Aorta (tissue), 5 donors: Measurements from ENCODE around the gene AP1S2. TPM values are rescaled to one million over a fixed set of nuclear protein-coding genes. Genes with fewer than 3 reads are reported as not detected.
"Not testable (repeated sequence)": the region's sequence is repeated elsewhere in the genome, so short reads cannot be mapped to it uniquely, and the experiment has no call there.

Experiments
- ATAC-seq: fragments of 200-7000 bp; cut with Tn5 transposase; one replicate; pipeline ENCODE4 v1.9.1; 2022; ENCODE audit warnings: moderate library complexity; ENCODE audit not compliant: low FRiP score
- DNase-seq, 2 donors: peaks; one replicate each; pipeline ENCODE4 v3.0.0-alpha.2; 2020
- H3K27ac ChIP-seq, 2 donors: one replicate each; pipeline ENCODE4 v1.5.1; 2013; ENCODE audit warnings: low read length in 2 of 2, mild to moderate bottlenecking in 2 of 2, moderate library complexity in 2 of 2, control low read depth in 1 of 2, inconsistent platforms in 1 of 2, low read depth in 1 of 2
- H3K27me3 ChIP-seq, 2 donors: one replicate each; pipeline ENCODE4 v1.6.1; 2013; ENCODE audit warnings: control low read depth in 1 of 2, low read length in 1 of 2, mild to moderate bottlenecking in 1 of 2, moderate library complexity in 1 of 2; ENCODE audit not compliant: insufficient read depth in 2 of 2, control insufficient read depth in 1 of 2
- H3K36me3 ChIP-seq, 2 donors: one replicate each; pipeline ENCODE4 v1.6.1; 2013; ENCODE audit warnings: control low read depth in 1 of 2, low read length in 1 of 2, mild to moderate bottlenecking in 1 of 2; ENCODE audit not compliant: insufficient read depth in 2 of 2, control insufficient read depth in 1 of 2
- H3K4me1 ChIP-seq, 2 donors: one replicate each; pipeline ENCODE4 v1.6.1; 2013; ENCODE audit warnings: low read length in 2 of 2, control low read depth in 1 of 2, mild to moderate bottlenecking in 1 of 2, moderate library complexity in 1 of 2; ENCODE audit not compliant: insufficient read depth in 2 of 2, control insufficient read depth in 1 of 2
- H3K4me3 ChIP-seq, 2 donors: one replicate each; pipeline ENCODE4 v1.5.1; 2013; ENCODE audit warnings: low read length in 2 of 2, control low read depth in 1 of 2, mild to moderate bottlenecking in 1 of 2
- H3K9me3 ChIP-seq: one replicate; pipeline ENCODE4 v1.6.1; 2013; ENCODE audit warnings: mild to moderate bottlenecking, low read length; ENCODE audit not compliant: control insufficient read depth
- WGBS, 2 donors: extraction: QIAGEN DNeasy Blood & Tissue Kit; methylation state at CpG; one replicate each; pipeline ENCODE4 v1.1.7; 2013; 5-methylcytosine and 5-hydroxymethylcytosine counted together
- intact Hi-C, 2 donors: fragments of 100-400 bp; cut with DNase I; formaldehyde crosslinking; loops; one replicate each; pipeline versions ENCODE4 v1.14.2 to v1.15.0; 2022
- polyA plus RNA-seq, 2 donors: library from polyadenylated mRNA; stranded (reverse); fragments of 200-250 nt; gene quantifications; one replicate each; pipeline ENCODE4 v1.2.3, GENCODE V29; 2013
- total RNA-seq, 2 donors: library from RNA; stranded (reverse); fragmentation: NEBNext Ultra II Directional; extraction: Animal tissue kit (Norgen Biotek cat#: 25700); gene quantifications; one replicate each; pipeline ENCODE4 v1.2.1, GENCODE V29; 2021
- donor health status: healthy with polysubstance abuse.
- donor health status: Bipolar disorder and iron deficiency.
- donor health status: DM: no; HTN: no; CAD: no.
- donor health status: DM: no; HTN: no; CAD: no.
- donor health status: DM: yes; HTN: yes; CAD: no.

AP1S2 gene
- total and polyA plus RNA-seq, 4 donors = 31.6 to 60.0 (median 52.5) TPM

DNA sequence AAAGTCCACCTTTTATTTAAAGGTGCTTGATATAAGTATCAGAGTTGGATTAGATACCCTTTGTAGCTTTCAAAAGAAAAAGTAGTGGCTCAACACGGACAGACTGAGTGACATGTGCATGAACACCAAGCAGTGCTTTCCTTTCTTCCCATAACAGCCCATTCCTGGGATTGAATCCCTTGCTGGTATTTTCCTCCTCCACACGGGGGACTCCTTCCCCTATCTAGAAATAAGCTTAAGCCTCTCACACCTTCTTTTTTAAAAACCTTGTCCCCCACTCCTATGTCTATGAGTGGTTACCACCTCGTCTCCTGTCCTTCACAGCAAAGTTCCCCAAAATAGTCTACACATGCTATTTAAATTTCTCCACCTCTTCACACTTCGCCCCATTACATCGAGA lies 5.1 kb downstream of the AP1S2 start:
- Histone ChIP-seq H3K27me3 (no peaks in the 10 kb centered on the region), H3K36me3 (peaks cover 0 to 2% of the 10 kb centered on the region in 2 donors), H3K4me3 (no peak overlapping the region), H3K9me3 (no peaks in the 10 kb centered on the region), H3K27ac (no peak overlapping the region), H3K4me1 (no peaks in the 10 kb centered on the region)
- no peak for ATAC-seq
- no peak for DNase-seq
- 25 to 45% methylated on average over 5 of the region's 5 CpGs for WGBS, 2 donors
- intact Hi-C loops = no loop called here

DNA sequence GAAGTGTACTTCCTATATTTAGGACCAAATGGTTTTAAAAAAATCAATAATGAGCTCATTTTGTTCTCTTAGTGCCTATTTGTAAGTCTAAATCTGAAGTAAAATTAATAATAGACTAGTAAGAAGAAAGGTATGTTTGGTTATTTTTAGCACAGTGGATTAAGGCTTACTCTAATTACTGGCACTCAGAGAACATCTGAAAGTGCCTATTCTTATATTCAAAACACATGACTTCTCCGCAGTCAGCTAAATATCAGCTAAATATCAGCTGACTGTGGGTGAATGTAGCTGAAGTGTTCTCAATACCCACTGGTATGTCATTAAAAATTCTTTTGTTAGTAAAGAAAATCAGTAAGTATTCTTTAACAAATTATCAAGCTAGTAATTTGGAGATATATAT lies 6.0 kb downstream of the AP1S2 start:
- Histone ChIP-seq H3K4me3 (no peak overlapping the region), H3K27ac (peak overlapping the region in 1 of 2 donors; percentile 14), H3K4me1 (no peaks in the 10 kb centered on the region), H3K9me3 (no peaks in the 10 kb centered on the region), H3K36me3 (peaks cover 0 to 2% of the 10 kb centered on the region in 2 donors), H3K27me3 (no peaks in the 10 kb centered on the region)
- WGBS, 2 donors = 10 to 50% methylated on average over 1 of the region's 1 CpG
- intact Hi-C loops = no loop called here
- ATAC-seq = no peak
- DNase-seq = no peak

DNA sequence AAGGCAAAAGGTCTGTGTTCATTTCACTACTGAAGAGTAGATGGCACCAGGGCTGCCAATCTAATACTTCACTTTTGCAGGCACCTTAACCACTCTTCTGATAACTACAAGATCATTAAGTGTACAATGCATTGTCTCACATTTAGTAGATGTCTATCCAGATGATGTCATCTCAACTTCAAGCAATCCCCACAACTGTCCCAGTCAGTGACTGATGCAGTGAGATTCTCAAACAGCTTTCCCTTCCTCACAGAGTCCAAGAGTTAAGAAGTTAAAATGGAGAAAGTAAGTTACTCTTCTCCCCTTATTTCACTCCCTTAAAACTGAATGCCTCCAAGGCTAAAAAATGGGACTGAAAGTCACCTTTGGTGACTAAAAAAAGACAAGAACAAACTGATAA lies 10.7 kb downstream of the AP1S2 start:
- no peak for ATAC-seq
- DNase-seq = no peak
- H3K4me3 ChIP-seq = no peak overlapping the region
- H3K36me3 ChIP-seq = peaks cover 0 to 2% of the 10 kb centered on the region in 2 donors
- H3K27me3 ChIP-seq = no peaks in the 10 kb centered on the region
- H3K4me1 ChIP-seq = no peaks in the 10 kb centered on the region
- no peaks in the 10 kb centered on the region for H3K9me3 ChIP-seq
- no peak overlapping the region for H3K27ac ChIP-seq
- intact Hi-C loops = no loop called here

DNA sequence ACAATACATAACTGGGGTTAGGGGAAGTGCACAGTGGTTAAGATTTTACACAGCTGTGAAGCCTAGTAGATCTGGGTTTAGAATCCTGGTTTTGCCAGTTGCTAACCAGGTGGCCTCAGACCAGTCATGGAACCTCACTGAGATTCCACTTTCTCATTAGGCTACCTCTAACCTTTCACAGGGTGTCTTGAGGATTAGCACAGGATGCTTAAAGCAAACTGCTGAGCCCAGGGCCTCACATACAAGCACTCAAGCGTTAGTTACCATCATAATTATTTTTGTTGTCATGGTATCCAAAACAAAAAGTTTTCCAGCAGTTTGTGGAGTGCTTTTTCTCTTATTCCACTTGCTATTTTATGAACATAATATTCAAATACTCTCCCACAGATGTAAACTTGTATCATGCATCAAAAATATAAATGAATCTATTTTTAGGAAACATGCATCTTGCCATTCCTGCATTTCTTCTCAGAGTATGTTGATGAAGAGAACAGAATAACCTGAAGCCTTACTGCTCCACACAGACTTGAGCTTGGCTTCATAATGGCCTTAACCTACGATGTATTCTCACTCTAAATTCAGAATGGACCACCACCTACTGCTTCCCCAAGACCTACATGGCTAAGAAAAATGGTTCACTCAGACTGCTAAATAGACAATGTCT lies 12.6 kb downstream of the AP1S2 start:
- intact Hi-C loops = no loop called here
- DNase-seq = no peak
- Histone ChIP-seq H3K27me3 (no peaks in the 10 kb centered on the region), H3K4me3 (no peak overlapping the region), H3K9me3 (no peaks in the 10 kb centered on the region), H3K36me3 (peaks cover 0 to 2% of the 10 kb centered on the region in 2 donors), H3K4me1 (no peaks in the 10 kb centered on the region), H3K27ac (no peak overlapping the region)
- ATAC-seq = no peak
- WGBS, 2 donors = 72 to 78% methylated on average over 2 of the region's 2 CpGs

DNA sequence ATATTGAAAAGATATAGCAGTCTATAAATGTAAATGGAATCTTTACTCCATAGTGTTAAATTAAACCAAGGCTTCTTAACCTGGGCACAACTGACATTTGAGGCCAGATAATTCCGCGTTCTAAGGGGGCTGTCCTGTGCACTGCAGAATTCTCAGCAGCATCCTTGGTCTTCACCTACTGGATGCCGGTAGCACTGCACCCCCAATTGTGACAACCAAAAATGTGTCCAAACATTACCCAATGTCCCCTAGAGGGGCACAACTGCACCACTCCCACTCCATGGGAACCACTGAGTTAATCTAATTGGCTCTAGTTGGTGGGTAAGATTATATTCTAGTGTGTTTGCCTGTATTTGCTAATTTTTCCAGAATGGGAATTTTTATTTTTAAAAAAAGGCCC lies 16.6 kb downstream of the AP1S2 start:
- Histone ChIP-seq H3K4me3 (no peak overlapping the region), H3K4me1 (no peaks in the 10 kb centered on the region), H3K36me3 (no peaks in the 10 kb centered on the region), H3K9me3 (no peaks in the 10 kb centered on the region), H3K27me3 (no peaks in the 10 kb centered on the region), H3K27ac (no peak overlapping the region)
- ATAC-seq = no peak
- intact Hi-C loops = no loop called here
- 93 to 95% methylated on average over 3 of the region's 3 CpGs for whole genome bisulfite sequencing, 2 donors
- DNase-seq = no peak

DNA sequence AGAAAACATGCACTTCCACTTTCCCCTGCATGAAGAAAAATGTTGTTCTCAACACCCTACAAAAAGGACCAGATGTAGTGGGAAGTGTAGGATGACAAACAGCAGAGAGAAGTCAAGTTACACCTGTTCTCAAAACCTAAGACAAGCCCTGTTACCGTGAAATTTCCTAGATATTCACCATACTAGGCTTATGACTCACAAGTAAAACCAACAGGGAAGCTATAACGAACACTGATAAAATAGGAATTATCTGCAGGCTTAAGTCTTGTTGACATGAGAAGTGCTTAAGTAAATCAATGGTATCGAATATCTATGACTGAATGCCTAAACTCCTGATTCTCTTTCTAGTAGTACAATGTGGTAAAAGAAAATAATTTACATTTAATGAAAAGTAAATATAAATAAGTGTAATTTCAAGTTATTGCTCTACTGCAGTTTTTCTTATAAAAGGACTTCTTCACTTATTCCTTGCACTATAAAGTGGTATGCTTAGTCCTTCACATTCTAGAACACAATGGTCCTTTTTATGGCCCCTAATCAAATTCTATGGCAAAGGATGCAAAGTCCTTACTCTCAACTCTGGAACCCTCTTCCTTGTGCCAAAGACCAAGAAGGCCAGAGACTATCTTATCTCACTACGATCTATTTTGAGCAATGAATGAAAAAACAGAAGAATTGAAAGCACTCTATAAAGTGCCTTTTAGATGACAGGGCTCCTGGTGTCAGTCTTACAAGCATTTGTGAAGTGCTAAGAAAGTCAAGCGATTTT lies 19.6 kb downstream of the AP1S2 start:
- H3K4me1 ChIP-seq = no peaks in the 10 kb centered on the region
- no peak overlapping the region for H3K4me3 ChIP-seq
- H3K27ac ChIP-seq = no peak overlapping the region
- 35 to 64% methylated on average over 5 of the region's 5 CpGs for WGBS, 2 donors
- intact Hi-C loops = no loop called here
- H3K9me3 ChIP-seq = no peaks in the 10 kb centered on the region
- H3K27me3 ChIP-seq = no peaks in the 10 kb centered on the region
- DNase-seq = no peak
- no peak for ATAC-seq
- H3K36me3 ChIP-seq = no peaks in the 10 kb centered on the region

DNA sequence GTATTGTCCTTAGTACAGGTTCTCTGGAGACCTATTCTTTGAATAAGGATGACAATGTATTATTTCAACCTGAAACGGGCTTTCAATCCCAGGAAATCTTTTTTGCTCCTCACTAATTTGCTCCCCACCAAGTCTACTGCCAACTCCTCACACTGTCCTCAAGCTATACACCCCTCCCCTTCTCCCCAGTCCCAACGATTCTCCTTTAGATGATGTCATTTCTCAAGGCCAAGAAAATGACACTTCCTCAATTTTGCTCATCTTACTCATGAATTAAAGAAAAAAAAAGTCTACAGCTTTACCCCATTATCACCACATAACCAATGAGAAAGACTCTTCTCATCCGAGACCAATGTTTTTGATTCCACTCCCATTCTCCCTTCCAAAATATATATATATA lies 20.6 kb downstream of the AP1S2 start:
- no peak overlapping the region for H3K4me3 ChIP-seq
- ATAC-seq (no peak), DNase-seq (no peak)
- no peaks in the 10 kb centered on the region for H3K36me3 ChIP-seq
- H3K4me1 ChIP-seq = no peaks in the 10 kb centered on the region
- H3K27me3 ChIP-seq = no peaks in the 10 kb centered on the region
- 76 to 78% methylated on average over 3 of the region's 3 CpGs for WGBS, 2 donors
- no peak overlapping the region for H3K27ac ChIP-seq
- intact Hi-C loops = no loop called here
- H3K9me3 ChIP-seq = no peaks in the 10 kb centered on the region

DNA sequence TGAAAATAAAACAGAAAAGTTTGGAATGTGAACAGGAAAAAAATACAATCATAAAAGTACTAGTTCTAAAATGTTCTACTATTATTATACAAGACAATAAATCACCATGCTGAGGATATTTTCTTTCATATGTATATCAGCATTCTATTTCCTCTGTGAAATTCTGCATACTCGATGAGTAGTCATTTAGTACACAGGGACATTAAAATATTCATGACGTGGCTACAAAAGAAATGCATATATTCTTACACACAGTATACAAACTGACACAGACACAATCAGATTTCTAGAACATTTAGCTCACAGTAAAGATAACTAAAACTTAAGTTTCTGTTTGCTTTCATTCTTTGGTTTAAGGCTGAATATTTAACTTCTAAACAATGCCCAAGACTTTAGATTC lies 23.3 kb downstream of the AP1S2 start:
- H3K27ac ChIP-seq, H3K9me3 ChIP-seq, H3K27me3 ChIP-seq, ATAC-seq, H3K4me1 ChIP-seq, intact Hi-C loops, H3K4me3 ChIP-seq, H3K36me3 ChIP-seq, DNase-seq: not testable (repeated sequence)
- WGBS, 2 donors = no CpG with 5 or more reads among the region's 2 CpGs

DNA sequence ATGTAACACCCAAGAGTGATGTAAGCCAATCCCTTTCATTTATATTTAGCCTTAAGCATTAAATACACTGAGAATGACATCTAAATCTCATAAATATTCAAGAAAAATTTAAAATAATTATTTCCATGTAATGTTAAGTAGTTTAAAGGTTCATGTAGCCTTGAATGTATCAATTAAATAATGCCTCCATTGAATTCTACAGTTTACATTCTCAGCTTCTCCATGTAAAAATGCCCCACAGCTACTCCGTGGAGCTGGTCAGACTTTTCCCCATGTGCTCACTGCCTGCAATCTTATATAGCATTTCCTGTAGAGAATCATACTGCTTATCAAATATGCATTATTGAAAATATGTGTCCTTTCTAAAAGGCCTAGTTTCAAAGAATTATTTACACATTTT lies 25.4 kb downstream of the AP1S2 start:
- 70 to 81% methylated on average over 1 of the region's 1 CpG for WGBS, 2 donors
- no peaks in the 10 kb centered on the region for H3K36me3 ChIP-seq
- H3K4me1 ChIP-seq = no peaks in the 10 kb centered on the region
- no peak overlapping the region for H3K27ac ChIP-seq
- intact Hi-C loops = no loop called here
- DNase-seq (no peak), ATAC-seq (no peak)
- H3K4me3 ChIP-seq = no peak overlapping the region
- H3K27me3 ChIP-seq = no peaks in the 10 kb centered on the region
- H3K9me3 ChIP-seq = no peaks in the 10 kb centered on the region
